Panc1 (cell line): ENCODE data around the gene SH3TC1. TPM values are rescaled to one million over a fixed set of nuclear protein-coding genes. Genes with fewer than 3 reads are reported as not detected.

Source experiments
- ATAC-seq: fragments of 200-7000 bp; cut with Tn5 transposase; 2 replicates; pipeline ENCODE4 v1.9.1; 2020; ENCODE audit warnings: mild to moderate bottlenecking, moderate library complexity
- BruUV-seq: library from RNA; stranded (reverse); fragments of 400-500 nt; replicated peaks from 2 replicates; lab custom pipeline; 2021; lab: Mats Ljungman, UMichigan
- CTCF ChIA-PET: fragments of 300-600 bp; sonication (Branson Sonifier 250); formaldehyde crosslinking; loops from one replicate; lab custom pipeline; 2022; ENCODE audit warnings: antibody characterized with exemption; lab: Charles Lee
- POLR2A ChIA-PET: fragments of 300-600 bp; sonication (Branson Sonifier 250); formaldehyde crosslinking; loops from one replicate; lab custom pipeline; 2022; ENCODE audit warnings: antibody characterized with exemption; lab: Charles Lee
- DNase-seq: peaks from one replicate; pipeline ENCODE4 v3.0.0-alpha.2; 2010; ENCODE audit warnings: low read depth, low spot score
- H3K27ac ChIP-seq: 2 replicates; pipeline ENCODE4 v1.5.1; 2011; ENCODE audit warnings: mild to moderate bottlenecking, low read length, inconsistent platforms
- H3K27me3 ChIP-seq: fragments of 200-500 bp; sonication (Bioruptor generic); 2 replicates; pipeline ENCODE4 v1.6.0; 2014; ENCODE audit warnings: low read length, inconsistent platforms; ENCODE audit not compliant: control insufficient read depth, insufficient read depth
- H3K36me3 ChIP-seq: fragments of 200-500 bp; sonication (Bioruptor generic); 2 replicates; pipeline ENCODE4 v1.5.1; 2014; ENCODE audit warnings: inconsistent platforms, mild to moderate bottlenecking, low read length, moderate library complexity; ENCODE audit not compliant: control insufficient read depth, insufficient read depth
- H3K4me1 ChIP-seq: 2 replicates; pipeline ENCODE4 v1.5.1; 2011; ENCODE audit warnings: inconsistent platforms, mild to moderate bottlenecking, low read length, moderate library complexity; ENCODE audit not compliant: control insufficient read depth, insufficient read depth
- H3K4me3 ChIP-seq, 2 experiments: 2 replicates each; pipeline ENCODE4 v1.5.1; 2011 to 2012; ENCODE audit warnings: low read depth in 2 of 2, low read length in 2 of 2, mild to moderate bottlenecking in 2 of 2, inconsistent platforms in 1 of 2, moderate library complexity in 1 of 2
- H3K9me3 ChIP-seq: fragments of 200-500 bp; sonication (Bioruptor generic); 2 replicates; pipeline ENCODE4 v1.5.1; 2014; ENCODE audit warnings: low read depth, mild to moderate bottlenecking, inconsistent platforms, low read length, moderate library complexity; ENCODE audit not compliant: control insufficient read depth, insufficient read depth
- CTCF ChIP-seq: fragments of 450-650 bp; IDR thresholded peaks from 2 replicates; pipeline ENCODE4 v1.5.1; 2017; ENCODE audit warnings: mild to moderate bottlenecking
- POLR2AphosphoS5 ChIP-seq: IDR thresholded peaks from 2 replicates; pipeline ENCODE4 v1.6.1; 2012; ENCODE audit warnings: mild to moderate bottlenecking, low read depth, low read length, moderate library complexity
- SIN3A ChIP-seq: IDR thresholded peaks from 2 replicates; pipeline ENCODE4 v1.6.1; 2012; ENCODE audit warnings: low read depth, mild to moderate bottlenecking, low read length, moderate library complexity, borderline replicate concordance; ENCODE audit not compliant: insufficient read depth
- TCF7L2 ChIP-seq: IDR thresholded peaks from 2 replicates; pipeline ENCODE4 v1.6.1; 2011; ENCODE audit warnings: mild to moderate bottlenecking, low read depth, low read length, inconsistent platforms
- in situ Hi-C: cut with HindIII; loops from 2 replicates; pipeline ENCODE4 v1.10.0; 2016; ENCODE audit warnings: low sequenced_read_pairs, low pct_unique_long_range_greater_than_20kb
- intact Hi-C: fragments of 100-400 bp; cut with micrococcal nuclease; formaldehyde crosslinking; loops from one replicate; pipeline ENCODE4 v1.10.0; 2022; ENCODE audit not compliant: unreplicated experiment
- total RNA-seq: library from RNA; stranded (reverse); gene quantifications from one replicate; pipeline ENCODE4 v1.2.1, GENCODE V29; 2021; ENCODE audit not compliant: unreplicated experiment
- TF ChIP-seq, protein P1 (sequence below), 2 experiments: IDR thresholded peaks; 2 replicates each; pipeline ENCODE4 v1.6.1; 2011 to 2012; ENCODE audit warnings: low read depth in 2 of 2, control low read depth in 1 of 2, low read length in 1 of 2, mild to moderate bottlenecking in 1 of 2, moderate library complexity in 1 of 2; ENCODE audit not compliant: insufficient read depth in 1 of 2

Gene SH3TC1
- total RNA-seq, 1 experiment from 2014 or later, result 4.5 TPM

DNA sequence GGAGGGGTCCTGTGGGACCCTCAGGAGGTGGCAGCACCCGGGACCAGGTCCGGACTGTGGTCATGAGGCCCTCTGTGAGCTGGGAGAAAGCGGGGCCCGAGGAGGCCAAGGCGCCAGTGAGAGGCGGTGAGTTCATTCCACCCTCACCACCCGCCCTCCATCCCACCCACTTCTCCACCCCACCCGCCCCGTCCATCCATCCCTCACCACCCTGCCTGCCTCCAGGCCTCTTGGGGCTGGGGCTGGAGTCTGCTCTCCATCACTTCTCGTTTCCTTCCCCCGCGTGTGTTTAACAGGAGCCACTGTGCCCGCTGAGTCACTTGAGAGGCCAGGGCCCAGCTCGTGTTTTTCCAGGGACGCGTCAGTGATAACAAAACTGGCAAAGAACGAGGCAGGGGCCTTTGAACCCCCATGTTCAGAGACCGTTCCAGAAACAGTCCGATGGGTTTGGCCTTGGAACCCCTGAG, 6.2 kb downstream of the SH3TC1 start:
- Histone ChIP-seq H3K27me3 (no peaks in the 10 kb centered on the region), H3K4me1 (0 out of 2 replicates have a peak, but pooled peaks cover 3% of the 10 kb centered on the region), H3K36me3 (no peaks in the 10 kb centered on the region), H3K27ac (no peak overlapping the region), H3K9me3 (no peaks in the 10 kb centered on the region), H3K4me3 (no peak overlapping the region)
- ATAC-seq (no peak), DNase-seq (no peak)
- ChIA-PET CTCF (interaction anchor here (1.5 kb wide), 1 partner anchor 11 kb away, joined by 3 read pairs; no protein-coding TSS in a partner anchor), POLR2A (interaction anchor here (0.6 kb wide), 1 partner anchor 143 kb away, joined by 3 read pairs; no protein-coding TSS in a partner anchor)
- TF ChIP-seq CTCF, result no peak
- intact Hi-C loops (no loop called here), in situ Hi-C loops (no loop called here)
- BruUV-seq, result no TSS peak

DNA sequence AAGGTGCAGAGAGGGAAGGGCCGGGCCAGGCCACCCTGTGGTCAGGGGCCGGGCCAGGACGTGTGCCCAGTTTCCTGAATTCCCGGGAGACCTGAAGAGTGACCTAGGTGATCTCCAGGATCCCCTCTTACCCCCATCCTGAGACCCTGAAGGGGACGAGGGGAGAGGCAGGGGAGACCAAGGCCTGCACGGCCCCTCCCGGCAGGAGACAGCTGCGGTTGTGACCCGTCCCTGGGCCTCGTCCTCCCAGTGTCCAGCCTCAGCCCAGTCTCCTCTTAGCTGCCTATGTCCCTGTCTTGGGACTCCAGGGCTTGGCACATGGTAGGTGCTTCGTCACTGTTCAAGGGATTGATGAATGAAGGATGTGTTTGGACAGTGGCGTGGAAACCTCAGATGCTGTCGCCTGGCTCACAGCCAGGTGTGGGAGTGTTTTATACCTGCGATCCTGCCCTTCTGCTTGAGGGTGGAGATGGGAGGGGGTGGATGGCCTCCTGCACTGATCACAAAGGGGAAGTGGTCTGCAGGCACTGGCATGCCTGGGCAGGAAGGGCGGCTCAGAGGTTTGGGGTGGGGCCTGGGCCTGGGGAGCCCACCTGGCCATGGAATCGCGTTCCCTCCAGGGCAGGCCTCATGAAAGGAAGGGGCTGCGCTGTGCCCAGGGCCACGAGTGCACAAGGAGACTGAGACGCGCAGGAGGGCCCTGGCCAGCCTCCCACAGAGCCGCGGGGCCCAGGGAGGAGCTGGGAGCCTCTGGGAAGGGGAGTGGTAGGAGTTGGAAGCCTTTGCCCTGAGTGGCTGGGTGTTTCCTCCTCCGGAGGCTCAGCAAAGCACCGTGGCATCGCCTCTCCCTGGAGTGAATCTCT, 6.9 kb downstream of the SH3TC1 start:
- no peak overlapping the region for H3K27ac ChIP-seq
- ATAC-seq (no peak), DNase-seq (no peak)
- H3K27me3 ChIP-seq, result no peaks in the 10 kb centered on the region
- no peaks in the 10 kb centered on the region for H3K9me3 ChIP-seq
- POLR2A ChIA-PET, result no interaction called here
- in situ Hi-C loops (no loop called here), intact Hi-C loops (no loop called here)
- BruUV-seq, result no TSS peak
- CTCF ChIA-PET, result interaction anchor here (1.5 kb wide), 1 partner anchor 12 kb away, joined by 3 read pairs; no protein-coding TSS in a partner anchor
- no peaks in the 10 kb centered on the region for H3K36me3 ChIP-seq
- TF ChIP-seq POLR2AphosphoS5 (no peak), TCF7L2 (no peak), SIN3A (no peak), CTCF (no peak)
- TF ChIP-seq, protein P1, sequence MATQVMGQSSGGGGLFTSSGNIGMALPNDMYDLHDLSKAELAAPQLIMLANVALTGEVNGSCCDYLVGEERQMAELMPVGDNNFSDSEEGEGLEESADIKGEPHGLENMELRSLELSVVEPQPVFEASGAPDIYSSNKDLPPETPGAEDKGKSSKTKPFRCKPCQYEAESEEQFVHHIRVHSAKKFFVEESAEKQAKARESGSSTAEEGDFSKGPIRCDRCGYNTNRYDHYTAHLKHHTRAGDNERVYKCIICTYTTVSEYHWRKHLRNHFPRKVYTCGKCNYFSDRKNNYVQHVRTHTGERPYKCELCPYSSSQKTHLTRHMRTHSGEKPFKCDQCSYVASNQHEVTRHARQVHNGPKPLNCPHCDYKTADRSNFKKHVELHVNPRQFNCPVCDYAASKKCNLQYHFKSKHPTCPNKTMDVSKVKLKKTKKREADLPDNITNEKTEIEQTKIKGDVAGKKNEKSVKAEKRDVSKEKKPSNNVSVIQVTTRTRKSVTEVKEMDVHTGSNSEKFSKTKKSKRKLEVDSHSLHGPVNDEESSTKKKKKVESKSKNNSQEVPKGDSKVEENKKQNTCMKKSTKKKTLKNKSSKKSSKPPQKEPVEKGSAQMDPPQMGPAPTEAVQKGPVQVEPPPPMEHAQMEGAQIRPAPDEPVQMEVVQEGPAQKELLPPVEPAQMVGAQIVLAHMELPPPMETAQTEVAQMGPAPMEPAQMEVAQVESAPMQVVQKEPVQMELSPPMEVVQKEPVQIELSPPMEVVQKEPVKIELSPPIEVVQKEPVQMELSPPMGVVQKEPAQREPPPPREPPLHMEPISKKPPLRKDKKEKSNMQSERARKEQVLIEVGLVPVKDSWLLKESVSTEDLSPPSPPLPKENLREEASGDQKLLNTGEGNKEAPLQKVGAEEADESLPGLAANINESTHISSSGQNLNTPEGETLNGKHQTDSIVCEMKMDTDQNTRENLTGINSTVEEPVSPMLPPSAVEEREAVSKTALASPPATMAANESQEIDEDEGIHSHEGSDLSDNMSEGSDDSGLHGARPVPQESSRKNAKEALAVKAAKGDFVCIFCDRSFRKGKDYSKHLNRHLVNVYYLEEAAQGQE (IDR thresholded peaks at IDR 0.05; ENCODE audit: insufficient read depth in 1 of 2, low read depth in 2 of 2, low read length in 1 of 2), result no peak
- H3K4me3 ChIP-seq, result no peak overlapping the region
- no peaks in the 10 kb centered on the region for H3K4me1 ChIP-seq
